Esophagus mucosa (tissue), 1 donor: ENCODE results near the gene CARMIL1. TPM values are rescaled to one million over a fixed set of nuclear protein-coding genes. Genes with fewer than 3 reads are reported as not detected.
"Not testable (repeated sequence)": the region's sequence is repeated elsewhere in the genome, so short reads cannot be mapped to it uniquely, and the experiment has no call there.

Experiments used
- ATAC-seq: fragments of 200-7000 bp; cut with Tn5 transposase; one replicate; pipeline ENCODE4 v1.9.1; 2020
- total RNA-seq: library from RNA; stranded (reverse); gene quantifications from one replicate; pipeline ENCODE4 v1.2.4, GENCODE V29; 2023
- donor health status: DM: yes; HTN: yes; CAD: no.

CARMIL1 gene
- total RNA-seq, 1 donor from 2014 or later = 18.2 TPM

GRCh38 chr6:25371037-25371347, 91.8 kb downstream of the CARMIL1 start:
- no peak for ATAC-seq

GRCh38 chr6:25375125-25375524, 96.0 kb downstream of the CARMIL1 start:
- no peak for ATAC-seq

DNA sequence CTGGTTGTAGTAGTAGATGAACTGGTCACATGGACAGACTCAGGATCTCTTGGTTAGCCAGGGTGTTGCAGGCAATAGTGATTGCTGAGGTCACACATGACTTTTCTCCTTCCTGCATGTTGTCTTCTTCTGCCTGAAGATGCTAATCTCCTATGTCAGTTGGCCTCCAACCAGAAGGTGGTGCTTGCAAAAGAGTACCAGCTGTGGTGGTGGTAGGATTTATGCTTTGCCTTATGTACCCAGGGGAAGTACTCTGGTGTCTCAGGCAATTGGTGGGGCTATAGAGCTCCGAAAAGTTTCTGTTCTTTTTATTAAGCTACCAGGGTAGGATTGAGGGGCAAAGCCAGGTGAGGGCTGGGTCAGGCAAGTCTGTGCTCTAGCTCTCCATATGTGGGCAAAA, 98.5 kb downstream of the CARMIL1 start:
- ATAC-seq = no peak

GRCh38 chr6:25381077-25381476, 101.9 kb downstream of the CARMIL1 start:
- no peak for ATAC-seq

DNA sequence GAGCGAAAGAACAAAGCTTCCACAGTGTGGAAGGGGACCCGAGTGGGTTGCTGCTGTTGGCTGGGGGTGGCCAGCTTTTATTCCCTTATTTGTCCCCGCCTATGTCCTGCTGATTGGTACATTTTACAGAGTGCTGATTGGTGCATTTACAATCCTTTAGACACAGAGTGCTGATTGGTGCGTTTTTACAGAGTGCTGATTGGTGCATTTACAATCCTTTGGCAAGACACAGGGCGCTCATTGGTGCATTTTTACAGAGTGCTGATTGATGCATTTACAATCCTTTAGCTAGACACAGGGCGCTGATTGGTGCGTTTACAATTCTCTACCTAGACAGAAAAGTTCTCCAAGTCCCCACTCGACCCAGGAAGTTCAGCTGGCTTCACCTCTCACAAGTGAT, 103.3 kb downstream of the CARMIL1 start:
- not testable (repeated sequence) for ATAC-seq

DNA sequence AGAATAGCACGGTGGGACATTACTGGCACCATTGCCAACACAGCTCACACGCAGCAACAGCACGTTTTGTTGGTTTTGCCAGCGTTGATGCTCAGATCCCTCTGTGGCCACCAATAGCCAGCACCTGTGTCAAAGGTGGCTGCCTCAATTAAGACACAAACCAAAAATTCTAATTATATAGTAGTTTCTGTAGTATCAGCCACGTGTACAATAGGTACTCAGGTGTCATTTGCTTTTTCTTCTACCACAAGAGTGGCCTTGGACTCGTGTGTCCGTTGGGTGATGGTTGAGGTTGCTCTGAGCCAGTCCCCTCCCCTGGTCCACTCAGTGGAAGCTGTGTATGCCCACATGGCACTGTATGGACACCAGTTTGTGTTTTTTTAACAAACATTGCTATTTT, 105.1 kb downstream of the CARMIL1 start:
- ATAC-seq = no peak

- no peak for ATAC-seq
Observed at GRCh38 chr6:25384967-25385366, 105.8 kb downstream of the CARMIL1 start.

GRCh38 chr6:25387483-25387882, 108.3 kb downstream of the CARMIL1 start:
- no peak for ATAC-seq

GRCh38 chr6:25387911-25388310, 108.7 kb downstream of the CARMIL1 start:
- ATAC-seq = no peak

DNA sequence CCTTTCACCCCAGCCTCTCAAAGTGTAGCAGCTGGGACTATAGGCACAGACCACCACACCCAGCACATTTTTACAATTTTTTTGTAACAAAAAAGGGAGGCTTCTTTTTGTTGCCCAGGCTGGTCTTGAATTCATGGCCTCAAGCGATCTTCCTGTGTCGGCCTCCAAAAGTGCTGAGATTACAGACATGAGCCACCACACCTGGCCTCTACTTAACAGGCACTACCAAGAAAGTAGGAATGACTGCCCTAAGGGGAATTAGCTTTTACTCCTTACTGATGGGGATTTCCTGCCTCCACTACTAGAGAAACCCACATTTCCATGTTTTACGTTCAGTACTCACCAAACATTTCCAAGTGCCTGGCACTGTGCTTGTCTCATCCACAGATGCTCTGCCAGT, 109.6 kb downstream of the CARMIL1 start:
- no peak for ATAC-seq

DNA sequence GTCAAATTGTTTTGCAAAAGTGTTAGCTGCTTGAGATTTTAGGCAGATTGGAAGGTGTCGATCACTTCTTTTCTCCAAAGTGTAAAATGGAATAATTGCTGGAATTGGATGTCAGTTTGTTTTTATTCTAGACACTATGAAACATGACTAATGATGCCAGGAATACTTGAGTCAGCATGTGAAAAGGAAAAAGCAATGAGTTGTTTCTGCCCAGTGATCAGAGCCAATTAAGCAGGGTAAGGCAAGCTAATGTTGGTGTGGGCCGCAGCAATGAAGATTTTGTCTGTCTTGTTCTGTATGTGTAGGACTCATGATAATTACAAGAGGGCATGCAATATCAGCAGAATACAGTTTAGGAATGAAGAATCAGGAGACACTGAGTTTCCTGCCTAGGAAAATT, 110.3 kb downstream of the CARMIL1 start:
- ATAC-seq = peak; percentile 62

GRCh38 chr6:25392372-25392771, 113.2 kb downstream of the CARMIL1 start:
- no peak for ATAC-seq

- ATAC-seq = no peak
Observed at GRCh38 chr6:25395731-25396130, 116.6 kb downstream of the CARMIL1 start.

DNA sequence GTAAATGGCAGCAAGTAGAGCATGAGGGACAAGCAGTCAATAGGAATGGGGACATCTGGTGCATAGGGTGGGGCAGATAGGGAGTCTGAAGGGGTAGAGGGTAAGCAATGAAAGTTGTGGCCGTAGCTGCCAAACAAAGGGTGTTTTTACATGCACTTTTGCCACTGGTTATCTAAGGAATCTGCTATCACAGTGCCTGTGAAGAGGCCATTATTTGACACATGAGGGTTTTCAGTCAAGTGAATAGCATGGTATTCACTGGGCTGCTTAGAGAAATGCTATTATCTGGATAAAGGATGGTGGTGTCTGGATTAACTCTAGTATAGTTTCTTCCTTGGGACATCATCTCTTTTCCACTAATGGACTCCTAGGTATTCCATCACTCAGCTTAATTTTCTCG, 118.2 kb downstream of the CARMIL1 start:
- no peak for ATAC-seq

DNA sequence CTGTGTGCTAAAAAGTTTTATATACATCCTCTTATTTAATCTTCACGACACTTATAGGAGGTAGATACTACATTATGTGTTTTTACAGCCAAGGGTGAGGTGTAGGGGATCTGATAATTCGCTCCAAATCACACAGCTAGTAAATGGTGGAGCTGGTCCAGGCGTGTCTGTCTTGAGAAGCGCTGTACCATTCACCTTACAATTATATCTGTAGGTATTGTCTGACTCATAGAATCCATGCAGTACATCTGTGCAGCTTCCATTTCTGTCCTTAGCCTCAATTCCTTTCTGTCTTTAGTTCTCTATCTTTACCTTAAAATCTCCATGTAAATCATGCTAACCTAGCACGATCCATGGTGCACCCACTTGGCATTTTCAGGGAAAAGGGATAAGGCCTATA, 120.7 kb downstream of the CARMIL1 start:
- ATAC-seq = peak; percentile 66

DNA sequence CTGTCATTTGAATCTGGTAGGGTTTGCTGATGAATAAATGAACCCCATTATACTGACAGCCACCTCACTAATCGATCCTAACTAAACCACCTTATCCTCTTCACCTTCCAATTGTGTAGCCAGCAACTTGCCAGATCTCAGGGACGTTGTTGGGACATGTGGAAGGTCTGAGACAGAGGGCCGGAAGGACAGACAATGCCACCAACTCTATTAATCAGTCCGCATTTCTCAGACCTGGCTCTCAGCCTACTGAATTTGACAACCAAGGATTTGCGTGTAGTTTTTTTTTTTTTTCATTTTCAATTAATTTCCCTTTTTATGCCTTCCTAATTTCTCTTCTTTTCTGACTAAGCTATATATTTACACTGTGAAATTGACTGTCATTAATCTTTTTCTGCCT, 122.5 kb downstream of the CARMIL1 start:
- no peak for ATAC-seq

DNA sequence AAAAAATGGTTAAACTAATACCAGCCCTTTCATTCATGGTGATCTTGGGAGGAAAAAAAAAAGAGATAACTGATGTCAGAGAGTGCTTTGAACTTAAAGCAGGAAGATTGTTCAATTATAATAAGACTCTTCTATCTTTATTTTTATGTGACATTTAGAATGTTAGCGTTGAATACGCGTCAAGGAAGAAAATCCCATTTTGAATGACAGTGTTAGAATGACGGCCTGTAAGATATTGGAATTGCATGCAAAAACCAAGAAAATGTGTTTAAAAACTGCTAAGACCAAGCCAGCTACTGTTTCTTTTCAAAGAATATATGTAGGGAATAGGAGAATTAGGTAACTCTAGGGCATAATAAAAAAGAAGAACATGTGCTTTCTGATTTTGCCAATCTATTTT, 123.0 kb downstream of the CARMIL1 start:
- ATAC-seq = no peak

DNA sequence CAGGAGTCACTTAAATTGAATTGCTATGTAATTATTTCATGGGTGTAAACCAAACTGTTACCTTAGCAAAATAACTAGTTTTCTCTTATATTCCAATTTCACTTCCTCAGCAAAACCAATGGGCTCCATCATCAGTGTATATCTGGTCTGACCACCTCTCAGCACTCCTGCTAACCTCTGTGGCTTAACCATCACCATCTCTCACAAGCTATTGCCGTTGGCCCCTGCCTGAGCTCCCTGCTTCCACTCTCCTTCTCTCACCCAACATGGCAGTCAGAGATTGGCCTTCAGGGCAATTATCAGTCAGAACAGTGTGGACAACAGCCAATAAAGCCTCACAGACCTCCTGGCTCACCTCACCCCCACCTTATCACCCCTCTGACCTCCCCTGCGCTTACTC, 124.0 kb downstream of the CARMIL1 start:
- ATAC-seq = no peak

GRCh38 chr6:25404091-25404490, 124.9 kb downstream of the CARMIL1 start:
- ATAC-seq = no peak

GRCh38 chr6:25404693-25405169, 125.6 kb downstream of the CARMIL1 start:
- peak; percentile 78 for ATAC-seq

GRCh38 chr6:25405442-25405841, 126.3 kb downstream of the CARMIL1 start:
- ATAC-seq = no peak

GRCh38 chr6:25407431-25407830, 128.3 kb downstream of the CARMIL1 start:
- ATAC-seq = no peak

GRCh38 chr6:25410102-25410501, 130.9 kb downstream of the CARMIL1 start:
- ATAC-seq = no peak

DNA sequence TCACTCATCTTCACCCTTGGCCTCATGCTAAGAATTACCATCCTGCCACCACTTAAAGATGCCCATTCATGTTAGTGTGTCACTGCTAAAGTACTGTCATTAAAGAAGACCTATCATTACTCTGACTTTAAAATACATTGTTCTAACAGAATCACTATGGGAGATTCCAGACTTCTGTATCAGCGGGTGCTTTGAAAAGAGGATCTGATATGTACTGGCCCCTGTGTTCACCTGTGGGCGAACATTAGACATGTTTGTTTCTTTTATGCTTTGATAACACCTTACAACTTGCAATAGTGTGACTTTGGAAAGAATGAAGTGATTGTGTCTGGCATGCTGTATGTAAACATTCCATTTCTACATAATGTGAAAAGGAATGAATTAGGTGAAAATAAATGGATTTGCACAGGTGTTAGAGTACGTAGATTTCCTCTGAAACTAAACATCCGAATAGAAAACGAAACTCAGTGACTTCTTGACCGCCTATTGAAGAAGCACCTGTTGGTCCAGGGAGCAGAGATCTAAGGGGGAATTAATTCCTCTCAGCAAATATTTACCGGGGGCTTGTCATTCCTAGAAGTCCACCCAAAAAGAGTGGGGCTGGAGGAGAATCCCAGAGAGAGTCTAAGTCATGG, 132.3 kb downstream of the CARMIL1 start:
- no peak for ATAC-seq

GRCh38 chr6:25413207-25413905, 134.2 kb downstream of the CARMIL1 start:
- ATAC-seq = no peak
